DMS 273 treated with DMSO at 0.1 percent for 48 hours (cell line): ENCODE results near the gene CD34.

ENCODE experiments used
- DNase-seq: peaks from one replicate; lab custom pipeline; 2025; lab: John Stamatoyannopoulos, UW

The CD34 gene

GRCh38 chr1:207853372-207853757 is 57.6 kb downstream of the CD34 start:
- no peak for DNase-seq

GRCh38 chr1:207852576-207853371 is 58.2 kb downstream of the CD34 start:
- no peak for DNase-seq

- DNase-seq, result no peak
These were observed 59.2 kb downstream of the CD34 start for GRCh38 chr1:207851696-207852095.

GRCh38 chr1:207850621-207851407 is 60.1 kb downstream of the CD34 start:
- no peak for DNase-seq

- DNase-seq, result no peak
These were observed 61.3 kb downstream of the CD34 start for GRCh38 chr1:207849646-207850045.

- DNase-seq, result no peak
These were observed 61.9 kb downstream of the CD34 start for GRCh38 chr1:207849016-207849415.

- DNase-seq, result no peak
These were observed 62.7 kb downstream of the CD34 start for GRCh38 chr1:207848234-207848633.

GRCh38 chr1:207847116-207847515 is 63.8 kb downstream of the CD34 start:
- DNase-seq, result no peak

GRCh38 chr1:207845109-207845508 is 65.8 kb downstream of the CD34 start:
- no peak for DNase-seq

- no peak for DNase-seq
These were observed 66.6 kb downstream of the CD34 start for GRCh38 chr1:207844371-207844770.

GRCh38 chr1:207842506-207842905 is 68.4 kb downstream of the CD34 start:
- no peak for DNase-seq

- no peak for DNase-seq
These were observed 69.0 kb downstream of the CD34 start for GRCh38 chr1:207841901-207842300.

GRCh38 chr1:207841293-207841692 is 69.6 kb downstream of the CD34 start:
- DNase-seq, result no peak

- DNase-seq, result no peak
These were observed 70.5 kb downstream of the CD34 start for GRCh38 chr1:207840380-207840779.

- no peak for DNase-seq
These were observed 71.9 kb downstream of the CD34 start for GRCh38 chr1:207839083-207839413.

- no peak for DNase-seq
These were observed 72.5 kb downstream of the CD34 start for GRCh38 chr1:207838156-207839082.

- no peak for DNase-seq
These were observed 73.3 kb downstream of the CD34 start for GRCh38 chr1:207837673-207838072.

GRCh38 chr1:207836591-207837347 is 74.2 kb downstream of the CD34 start:
- DNase-seq, result no peak

- no peak for DNase-seq
These were observed 75.0 kb downstream of the CD34 start for GRCh38 chr1:207835958-207836357.

- no peak for DNase-seq
These were observed 76.8 kb downstream of the CD34 start for GRCh38 chr1:207833956-207834660.

- no peak for DNase-seq
These were observed 77.5 kb downstream of the CD34 start for GRCh38 chr1:207833381-207833780.
